Measurements from ENCODE around the gene FCER1G.

FCER1G gene

DNA sequence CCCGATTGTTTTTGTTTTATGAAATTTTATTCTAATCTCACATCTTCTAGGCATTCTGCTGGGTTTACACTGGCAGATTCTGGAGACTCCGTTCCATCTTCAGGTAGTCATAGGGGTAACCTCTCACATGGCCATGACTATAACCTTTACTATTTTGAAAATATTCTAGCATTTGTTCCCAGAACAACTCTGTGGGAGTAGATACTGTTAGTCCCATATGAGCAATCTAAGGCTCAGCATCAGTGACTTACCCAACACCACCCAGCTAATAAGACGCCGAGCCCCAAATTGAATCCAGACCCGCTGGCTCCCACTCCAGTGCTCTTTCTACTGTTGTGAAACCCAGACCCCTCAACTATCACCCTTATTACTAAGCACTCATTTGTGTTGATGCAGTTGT is 26.1 kb upstream of the FCER1G start:
- no peak for DNase-seq

DNA sequence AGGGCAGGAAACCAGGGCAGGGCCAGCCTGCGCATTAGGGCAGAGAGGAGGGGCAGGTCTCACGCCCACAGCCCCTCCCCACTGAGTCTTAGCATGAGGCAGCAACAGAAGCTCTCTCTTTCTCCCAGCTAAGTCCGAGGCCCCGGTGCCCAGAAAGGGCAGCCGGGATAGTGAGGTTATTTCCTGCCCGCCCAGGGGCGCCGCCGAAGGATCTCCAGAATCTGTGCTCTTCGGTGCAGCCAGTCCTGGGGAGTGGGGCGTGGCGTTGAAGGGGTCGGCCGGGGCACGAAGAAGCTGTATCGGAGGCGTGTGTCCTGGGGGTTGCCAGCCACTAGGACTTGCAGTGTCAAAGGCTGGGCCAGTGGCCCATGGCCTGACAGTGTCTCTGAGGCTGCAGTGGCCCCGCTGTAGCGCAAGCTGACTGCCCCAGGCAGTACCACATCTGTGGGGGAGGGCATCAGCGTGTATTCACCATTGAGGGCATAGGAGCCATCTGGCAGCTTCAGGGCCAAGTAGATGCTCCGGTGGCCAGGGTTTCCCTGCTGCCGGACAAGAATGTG is 24.1 kb upstream of the FCER1G start:
- DNase-seq: no peak

DNA sequence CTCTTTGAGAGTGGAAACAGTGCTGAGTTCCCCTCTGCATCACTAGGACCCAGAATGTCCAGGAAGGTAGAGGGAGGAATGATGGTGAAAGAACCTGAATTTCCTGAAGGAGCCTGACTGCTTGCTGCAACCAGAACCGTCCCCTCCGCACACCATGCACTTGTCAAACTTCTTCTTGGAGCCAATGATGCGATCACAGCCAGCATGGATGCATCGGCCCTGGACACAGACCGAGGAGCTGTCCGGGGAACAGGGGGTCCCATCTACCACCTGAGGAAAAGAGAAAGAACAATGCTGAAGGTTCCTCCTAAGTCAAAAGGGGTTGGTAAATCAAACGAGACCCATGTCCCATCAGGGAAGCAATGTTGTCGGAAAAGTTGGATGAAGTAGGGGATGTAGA is 23.1 kb upstream of the FCER1G start:
- DNase-seq: no peak

DNA sequence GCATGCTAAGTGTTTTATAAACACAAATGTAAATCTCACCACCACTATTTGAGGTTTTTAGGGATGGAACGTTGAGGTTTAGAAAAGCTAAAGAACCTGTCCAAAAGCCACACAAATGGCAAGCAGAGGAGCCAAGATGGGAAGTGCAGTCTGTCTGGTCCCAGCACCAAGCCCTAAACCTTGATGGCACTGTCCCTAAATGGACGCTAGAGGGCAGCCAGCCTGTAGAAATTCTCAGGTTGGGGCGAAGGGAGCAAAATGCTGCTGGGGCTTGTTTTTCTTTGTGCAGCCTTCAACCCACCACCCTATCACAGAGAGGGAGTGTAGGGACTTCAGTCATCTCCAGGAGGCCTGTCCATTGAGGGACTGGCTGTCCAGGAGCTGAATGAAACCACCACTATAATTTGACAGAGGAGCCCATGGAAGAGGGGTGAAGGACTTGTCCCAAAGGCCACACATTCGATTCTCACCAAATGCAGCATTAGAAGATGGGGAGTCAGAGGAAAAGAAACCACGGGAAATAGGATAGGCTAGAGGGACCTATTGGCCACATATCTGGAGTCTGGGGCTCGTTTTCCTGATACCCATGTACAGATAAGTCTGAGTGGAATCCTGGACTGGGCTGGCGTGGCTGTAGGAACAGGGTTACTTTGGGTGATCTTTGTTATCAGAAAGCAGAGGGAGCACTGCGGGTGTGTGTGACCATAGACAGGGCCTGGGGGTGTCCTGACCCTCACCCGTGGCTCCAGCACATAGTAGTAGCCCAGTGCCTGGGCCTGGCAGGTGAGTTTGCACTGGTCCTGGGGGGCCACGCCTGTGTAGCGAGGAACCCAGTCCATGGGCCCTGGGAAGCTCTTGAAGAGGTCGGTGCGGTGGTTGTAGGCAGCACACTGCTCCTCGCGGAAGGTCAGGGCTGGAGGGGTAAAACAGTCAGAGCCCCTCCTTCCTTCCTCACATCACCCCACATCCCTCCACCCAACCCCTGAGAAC is 22.3 kb upstream of the FCER1G start:
- peak; percentile 57 for DNase-seq

DNA sequence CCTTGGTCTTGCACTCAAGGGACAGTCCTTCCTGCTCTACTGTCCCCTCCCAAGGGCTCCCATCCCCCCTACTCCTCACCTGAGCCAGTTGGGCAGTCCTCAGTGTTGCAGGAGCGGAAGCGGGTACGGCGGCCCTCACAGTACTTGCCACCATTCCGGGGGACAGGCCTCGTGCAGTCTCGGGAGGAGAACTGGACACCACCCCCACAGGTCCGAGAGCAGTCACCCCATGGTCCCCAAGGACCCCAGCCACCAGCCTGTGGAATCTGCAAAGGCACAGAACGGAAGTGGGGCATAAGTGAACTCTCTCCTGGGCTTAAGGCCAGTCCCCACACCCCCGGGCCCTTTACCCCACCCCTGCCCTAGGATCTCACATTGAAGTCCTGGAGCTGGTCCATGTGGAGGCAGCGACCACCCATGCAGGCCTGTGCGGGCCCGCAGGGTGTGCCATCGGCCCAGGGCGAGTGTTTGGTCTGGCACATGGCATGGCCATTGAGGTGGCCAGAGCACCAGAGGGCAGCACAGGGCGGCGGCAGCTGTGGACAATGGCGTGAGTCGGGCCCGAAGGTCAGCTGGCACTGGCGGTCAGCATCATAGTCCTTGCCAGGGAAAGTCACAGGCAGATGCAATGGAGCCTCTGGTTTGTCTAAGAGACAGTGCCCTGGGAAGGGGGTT is 21.4 kb upstream of the FCER1G start:
- DNase-seq: no peak

DNA sequence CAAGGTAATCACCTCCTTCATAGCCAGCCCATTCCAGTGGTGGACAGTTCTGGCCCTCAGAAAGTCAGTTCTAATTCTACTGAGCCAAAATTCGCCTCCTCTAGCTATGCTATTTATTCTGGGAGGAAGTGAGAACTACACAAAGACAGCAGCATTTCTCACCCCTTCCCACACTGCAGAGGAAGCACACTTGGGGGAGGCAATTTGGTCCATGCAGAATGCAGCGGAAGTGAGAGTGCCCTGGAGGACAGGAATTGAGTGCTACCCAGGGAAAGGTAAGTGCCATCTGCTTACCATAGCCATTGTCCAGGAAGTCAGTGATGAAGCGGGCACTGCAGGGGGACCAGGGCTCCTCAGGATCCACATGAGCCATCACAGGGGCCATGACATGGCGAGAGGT is 19.9 kb upstream of the FCER1G start:
- DNase-seq: no peak

DNA sequence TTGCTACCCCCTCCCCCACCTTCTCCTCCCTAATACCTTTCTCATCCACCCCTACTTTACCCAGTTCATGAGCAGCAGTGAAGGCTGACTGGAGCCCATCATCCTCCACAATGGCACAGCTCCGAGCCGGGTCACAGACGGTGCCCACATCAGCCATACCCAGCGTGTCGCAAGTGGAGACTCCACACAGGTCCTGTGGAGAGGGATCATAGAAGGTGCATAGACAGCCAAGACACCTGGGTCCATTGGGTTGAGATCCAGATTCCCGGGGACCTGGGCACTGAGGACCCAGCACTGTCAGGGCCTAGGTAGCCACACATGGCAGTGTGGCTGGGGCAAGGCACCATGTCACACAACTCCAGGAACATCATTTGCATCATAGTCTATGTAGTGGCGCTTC is 19.0 kb upstream of the FCER1G start:
- no peak for DNase-seq

DNA sequence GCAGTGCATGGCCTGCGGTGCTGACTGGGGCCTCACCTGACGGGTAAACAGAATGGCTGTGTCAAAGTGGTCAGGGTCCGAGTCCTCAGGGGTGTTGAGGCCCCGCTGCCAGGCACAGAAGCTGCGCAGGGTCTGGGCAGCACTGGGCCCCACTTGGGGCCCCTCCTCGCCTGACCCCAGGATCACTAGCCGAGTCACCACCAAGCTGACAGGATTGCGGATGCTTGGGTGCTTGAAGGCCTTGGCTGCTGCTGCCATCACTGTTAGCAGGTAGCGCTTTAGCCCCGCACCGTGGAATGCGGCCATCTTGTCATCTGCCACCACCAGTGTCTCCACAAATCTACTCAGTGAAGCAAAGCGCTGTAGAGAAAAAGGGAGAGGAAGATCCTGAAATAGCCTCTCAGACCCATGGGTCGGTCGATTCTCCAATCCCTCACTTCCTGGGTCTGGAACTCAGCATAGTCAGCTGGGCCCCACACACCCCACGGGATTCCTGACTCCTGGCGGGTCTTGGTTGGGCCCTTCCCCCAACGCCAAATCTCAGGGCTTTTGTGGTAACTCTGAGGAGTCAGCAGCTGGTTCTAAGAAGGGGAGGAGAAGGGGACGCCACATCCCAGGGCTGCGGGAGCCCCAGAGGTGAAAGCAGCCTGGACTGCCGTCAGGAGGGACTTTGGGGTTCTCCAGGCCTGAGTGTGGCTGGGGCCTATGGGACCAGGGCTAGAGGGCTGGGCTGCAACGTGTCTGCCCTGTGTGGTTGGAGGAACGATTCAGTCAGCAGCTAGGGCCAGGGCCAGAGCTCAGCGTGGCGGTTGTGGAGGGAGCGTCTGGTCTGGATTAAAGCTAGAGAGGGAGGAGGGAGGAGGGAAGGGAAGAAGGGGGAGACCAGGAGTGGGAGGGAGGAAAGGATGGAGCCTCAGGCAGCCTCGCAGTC is 18.3 kb upstream of the FCER1G start:
- DNase-seq: no peak

DNA sequence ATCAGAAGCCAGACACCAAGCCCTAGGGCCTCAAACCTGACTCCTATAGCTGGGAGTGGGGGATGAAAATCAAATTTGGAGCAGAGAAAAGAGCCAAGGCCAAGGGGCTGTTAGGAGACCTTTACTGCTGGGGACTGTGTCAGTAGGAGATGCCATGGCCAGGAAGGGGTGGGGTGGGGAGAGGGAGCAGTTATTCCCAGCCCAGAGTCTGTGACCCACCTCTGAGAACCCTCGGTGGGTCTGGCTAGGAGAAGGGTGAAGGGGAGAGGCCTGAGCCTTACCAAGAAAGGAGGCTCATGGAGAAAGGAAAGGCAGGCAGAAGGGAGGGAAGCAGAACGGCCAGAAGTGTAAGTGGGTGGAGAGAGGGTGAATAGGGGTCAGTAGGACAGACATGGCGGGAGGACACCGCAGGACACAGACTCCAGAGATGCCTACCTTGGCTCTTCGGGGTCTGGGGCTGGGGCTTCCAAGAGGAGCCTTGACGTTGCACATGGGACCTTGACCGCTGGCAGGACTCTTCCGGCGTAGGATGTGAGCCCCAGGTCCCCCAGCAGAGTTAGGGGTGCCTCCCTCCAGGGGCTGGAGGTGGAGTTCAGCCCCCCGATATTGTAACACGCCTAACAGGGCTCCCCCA is 17.4 kb upstream of the FCER1G start:
- DNase-seq: no peak

DNA sequence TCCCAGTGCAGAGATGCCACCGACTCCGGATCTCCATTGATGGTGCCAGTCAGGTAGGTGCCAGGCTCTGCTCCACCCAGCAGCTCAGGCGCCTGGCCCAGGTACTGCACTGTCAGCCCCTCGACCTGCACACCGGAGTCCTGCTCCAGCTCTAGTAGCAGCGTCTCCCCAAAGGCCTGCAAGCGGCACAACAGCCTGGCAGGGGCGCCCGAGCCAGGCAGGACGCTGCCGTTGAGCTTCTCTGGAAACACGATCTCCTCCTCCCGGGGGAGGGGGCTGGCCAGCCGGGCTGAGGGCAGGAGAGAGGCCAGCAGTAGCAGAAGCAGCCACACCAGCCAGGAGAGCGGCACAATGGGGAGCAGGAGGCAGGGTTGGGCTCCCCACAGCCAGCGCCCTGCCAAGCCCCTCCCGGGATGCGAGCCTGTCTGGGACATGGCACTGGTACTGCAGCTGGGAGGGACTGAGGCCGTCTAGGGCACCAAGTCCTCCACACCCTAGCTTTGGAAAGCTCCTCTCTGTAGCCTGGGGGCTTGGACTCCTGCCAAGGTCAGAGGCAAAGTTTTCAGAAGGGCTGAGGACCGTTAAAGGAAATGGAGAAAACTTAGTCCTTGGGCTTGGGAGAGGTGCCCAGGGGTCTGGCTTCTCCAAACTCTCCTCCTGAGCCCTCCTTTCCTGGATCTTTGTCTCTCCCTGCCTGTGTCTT is 16.8 kb upstream of the FCER1G start:
- DNase-seq: peak; percentile 46

DNA sequence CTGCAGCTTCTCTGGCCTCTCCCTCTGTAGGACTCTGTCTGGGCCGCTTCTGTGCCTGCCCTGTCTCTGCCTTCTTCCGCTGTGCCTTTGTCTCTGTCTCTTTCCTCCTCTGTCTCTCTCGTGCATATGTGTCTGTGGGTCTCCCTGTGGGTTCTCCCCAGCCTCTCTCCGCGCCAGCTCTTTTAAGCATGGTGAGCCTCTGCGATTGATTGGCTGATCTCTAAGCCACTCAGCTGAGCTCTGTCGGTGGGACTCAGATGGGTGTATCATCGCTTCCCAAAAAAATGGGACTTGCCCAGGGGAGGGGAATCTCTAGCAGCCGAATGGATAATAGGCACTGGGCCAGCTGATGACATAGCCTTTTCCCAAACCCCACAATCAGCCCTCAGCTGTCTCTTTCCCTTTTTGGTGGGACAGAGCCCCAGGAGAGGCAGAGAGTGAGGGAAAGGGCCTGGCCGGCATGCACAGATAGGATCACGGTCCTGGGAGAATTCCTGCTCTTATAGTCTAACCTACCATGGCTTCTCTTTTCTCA is 16.1 kb upstream of the FCER1G start, which contains the start of gene ADAMTS4:
ADAMTS4 (minus strand) TSS at position 158 of the 535 bp plus-strand sequence. CDS start 427 bp downstream, outside the sequence.
- no peak for DNase-seq

DNA sequence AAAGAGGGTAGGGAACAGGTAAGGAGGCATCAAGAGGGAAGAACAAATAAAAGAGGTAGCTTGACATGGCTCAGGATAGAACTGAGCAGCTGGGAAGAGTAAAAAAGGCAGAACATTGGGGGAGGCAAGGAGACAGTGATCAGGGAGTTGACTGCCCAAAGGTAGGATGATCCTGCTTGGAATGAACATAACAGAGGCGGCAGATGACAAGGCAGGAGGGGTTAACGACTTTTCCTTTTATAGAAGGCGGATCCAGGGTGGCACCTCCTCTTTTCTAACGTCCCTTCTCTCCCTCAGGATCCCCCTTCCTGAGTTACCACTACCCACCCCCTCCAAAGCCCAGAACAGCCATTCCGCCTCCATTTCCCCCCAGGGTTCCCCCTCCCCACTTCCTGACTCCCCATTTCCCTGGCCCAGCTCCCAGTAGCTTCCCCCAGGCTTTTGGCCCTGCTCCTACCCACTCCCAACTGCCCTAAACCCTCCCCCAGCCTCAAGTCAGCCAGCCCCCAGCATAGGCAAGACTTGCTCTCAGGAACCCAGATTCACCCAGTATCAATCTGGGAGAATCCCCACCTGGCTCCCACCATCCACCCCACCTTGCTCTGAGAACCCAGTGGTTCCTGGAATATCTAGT is 15.5 kb upstream of the FCER1G start:
- no peak for DNase-seq

DNA sequence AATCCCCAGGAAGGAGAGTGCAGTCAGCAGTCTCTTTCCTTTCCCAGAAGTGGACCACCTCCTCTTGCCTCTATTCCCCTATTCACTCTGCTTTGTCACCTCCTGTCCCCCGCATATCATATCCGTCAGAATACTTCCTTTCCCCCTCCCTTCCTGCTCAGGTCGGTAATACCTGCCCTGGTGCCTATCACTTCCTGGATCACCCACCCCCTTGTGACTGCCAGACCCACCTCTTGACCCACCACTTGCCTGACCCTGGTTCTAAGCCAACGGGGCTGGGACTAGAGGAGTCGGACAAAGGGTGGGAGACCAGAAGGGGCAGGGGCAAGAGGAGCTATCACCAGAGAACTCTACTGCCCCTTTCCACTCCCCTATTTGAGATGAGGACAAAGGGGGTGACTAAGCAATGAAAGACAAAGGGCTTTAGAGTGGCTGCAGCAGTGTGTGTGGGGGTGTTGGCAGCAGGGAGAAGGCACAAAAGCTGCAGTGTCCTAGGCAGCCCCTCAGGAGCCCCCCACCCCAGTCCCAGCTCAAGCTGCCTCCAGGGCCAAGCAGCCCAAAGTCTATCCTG is 14.6 kb upstream of the FCER1G start:
- no peak for DNase-seq

DNA sequence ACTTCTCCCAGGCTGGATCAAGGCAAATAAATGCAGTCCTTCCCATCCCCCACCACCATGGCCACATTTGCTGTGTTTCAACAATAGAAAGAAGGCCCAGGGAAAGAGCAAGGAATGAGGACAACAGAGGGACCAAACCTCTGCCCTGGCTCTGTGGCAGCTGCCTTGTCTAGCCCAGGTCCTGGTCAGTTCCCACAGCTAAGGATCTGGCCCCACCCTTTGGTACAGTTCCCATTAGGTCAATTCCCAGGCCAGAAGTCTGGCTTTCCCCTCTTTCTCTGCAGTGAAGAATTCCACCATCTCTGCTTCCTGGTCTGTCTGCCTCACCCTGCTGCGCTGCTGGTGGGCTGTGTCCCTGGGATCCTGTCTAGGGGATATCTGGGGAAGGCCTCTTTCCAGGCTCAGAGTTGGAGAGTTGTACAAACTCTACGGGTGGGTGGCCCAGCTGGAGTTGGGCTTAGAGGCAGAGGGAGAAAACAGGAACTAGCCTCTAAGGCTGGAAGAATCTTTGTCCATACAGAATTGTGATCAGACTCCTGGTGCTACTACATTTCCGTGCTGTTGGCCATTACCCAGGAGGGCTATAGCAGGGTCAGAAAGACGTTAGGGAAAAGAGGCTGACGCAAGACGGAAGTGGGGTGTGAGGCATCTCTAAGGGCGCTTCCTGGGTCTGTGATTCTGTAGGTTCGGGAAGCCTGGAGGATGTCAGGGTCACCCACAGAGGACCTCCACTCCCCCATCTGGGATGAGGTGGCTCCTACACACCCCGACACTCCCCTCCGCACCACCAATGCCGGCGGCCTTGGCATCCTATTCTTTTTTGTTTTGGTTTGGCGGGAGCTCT is 13.9 kb upstream of the FCER1G start:
- no peak for DNase-seq

DNA sequence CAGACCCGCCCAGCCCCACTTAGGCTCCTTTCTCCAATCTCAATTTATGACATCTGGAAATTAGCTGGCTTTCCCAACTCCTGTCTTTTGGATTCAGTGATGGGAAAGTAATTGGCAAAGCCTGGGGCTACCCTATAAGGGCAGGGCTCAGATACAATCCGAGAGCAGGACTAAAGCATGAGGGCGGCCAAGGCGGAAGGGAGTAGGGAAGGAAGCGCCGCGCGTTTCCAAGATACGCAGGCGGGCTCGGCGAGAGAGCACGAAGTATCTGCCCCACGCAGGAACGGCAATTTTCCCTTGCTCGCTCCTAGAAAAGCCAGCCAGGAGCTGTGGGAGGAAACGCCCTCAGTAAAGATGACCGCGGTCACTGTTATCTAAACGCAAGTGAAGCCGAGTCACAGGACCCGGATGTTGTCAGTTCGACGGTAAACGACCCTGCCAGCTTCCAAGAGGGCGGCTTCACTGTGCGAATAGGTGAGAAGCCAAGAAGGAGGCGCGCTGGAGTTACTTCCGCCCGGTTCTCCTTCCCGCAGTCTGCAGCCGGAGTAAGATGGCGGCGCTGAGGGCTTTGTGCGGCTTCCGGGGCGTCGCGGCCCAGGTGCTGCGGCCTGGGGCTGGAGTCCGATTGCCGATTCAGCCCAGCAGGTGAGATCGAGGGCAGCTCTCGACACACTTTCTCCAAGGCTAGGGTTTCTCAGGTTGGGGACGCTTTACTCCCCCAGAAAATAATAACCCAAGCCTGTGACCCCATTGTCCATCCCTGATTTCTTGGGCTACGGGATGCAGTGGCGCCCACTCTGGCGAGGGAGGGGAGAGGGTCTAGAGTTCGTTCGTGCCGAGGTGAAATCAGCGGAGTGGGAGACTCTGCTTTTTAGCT is 13.0 kb upstream of the FCER1G start, which contains the start of gene NDUFS2:
NDUFS2 (plus strand) TSS at position 532 of the 877 bp plus-strand sequence; CDS start at position 551, 19 bp downstream.
- peak; percentile 99 for DNase-seq

DNA sequence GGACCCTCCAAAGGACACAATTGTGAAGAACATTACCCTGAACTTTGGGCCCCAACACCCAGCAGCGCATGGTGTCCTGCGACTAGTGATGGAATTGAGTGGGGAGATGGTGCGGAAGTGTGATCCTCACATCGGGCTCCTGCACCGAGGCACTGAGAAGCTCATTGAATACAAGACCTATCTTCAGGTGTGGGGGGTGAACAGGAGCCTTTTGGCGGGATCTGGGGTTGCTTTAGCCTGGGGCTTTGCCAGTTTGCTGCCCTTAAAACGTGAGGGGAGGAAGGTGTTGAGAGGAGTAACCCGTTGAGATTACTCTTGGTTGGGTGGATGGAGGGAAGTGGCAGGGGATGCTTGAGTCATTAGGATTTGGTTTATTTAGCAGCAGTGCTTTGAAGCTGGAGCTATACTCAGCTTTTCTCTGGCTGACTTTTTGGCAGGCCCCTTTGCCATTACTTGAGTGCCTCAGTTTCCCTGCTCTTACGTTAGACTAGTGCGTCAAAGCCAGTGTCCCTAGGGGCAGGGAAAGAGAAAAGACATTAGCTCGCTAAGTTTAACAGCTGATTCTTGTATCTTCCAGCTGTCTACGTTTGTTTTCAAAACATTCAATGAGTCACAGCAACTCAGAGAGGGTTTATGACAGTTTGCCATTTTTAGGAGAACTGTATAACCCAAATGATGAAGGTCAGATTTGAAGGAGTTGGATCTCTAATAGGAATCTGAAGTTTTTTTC is 8.5 kb upstream of the FCER1G start:
- no peak for DNase-seq

DNA sequence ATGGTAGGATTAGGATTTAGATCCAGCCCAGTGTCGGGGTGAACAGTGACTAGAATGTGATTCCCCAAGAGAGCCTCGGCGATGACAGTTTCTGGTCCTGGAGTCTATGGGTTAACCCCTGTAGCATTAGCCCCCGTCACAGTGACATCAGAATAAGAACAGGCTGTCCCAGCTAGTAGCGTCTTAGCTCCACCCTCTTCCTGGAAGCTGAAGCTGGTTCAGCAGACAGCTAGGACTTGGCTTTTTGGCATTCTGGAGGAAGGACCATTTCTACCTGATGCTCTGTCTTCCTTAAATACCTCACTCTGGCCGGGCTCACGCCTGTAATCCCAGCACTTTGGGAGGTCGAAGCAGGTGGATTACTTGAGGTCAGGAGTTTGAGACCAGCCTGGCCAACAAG is 7.9 kb upstream of the FCER1G start:
- DNase-seq: no peak

Data from NCI-H1092 treated with DMSO at 0.1 percent for 48 hours (cell line).